ENCODE results near the gene OR2T8. TPM values are rescaled to one million over a fixed set of nuclear protein-coding genes. Genes with fewer than 3 reads are reported as not detected.

Gene OR2T8
- total RNA-seq, 4 donors from 2014 or later: not detected

DNA sequence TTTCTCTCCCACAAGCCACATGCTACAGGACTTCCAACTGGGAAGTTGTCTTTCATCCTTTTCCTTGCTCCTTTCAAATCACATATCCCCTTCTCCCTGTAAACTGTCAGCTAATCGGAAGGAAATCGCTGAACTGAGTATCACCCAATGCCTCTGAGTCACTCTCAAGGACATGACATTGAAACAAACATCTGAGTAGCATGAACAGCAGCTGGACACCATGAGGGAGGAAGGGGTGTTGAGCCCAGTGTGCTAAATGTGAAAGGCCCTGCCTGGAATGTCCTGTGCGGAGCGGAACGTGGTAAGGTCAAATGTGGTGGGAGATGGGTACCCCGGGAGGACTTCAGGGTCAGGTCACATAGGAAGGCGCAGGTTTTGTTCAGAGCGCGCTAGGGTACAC, 4.8 kb downstream of the OR2T8 start, which contains the start of gene OR2AJ1:
Gene OR2AJ1 (plus strand): TSS at position 22 of the 400 bp plus-strand sequence. CDS start 8,880 bp downstream, outside the sequence.
- WGBS, 2 donors (ENCODE audit: low coverage in 1 of 2): 83 to 90% methylated on average over 3 to 9 of the region's 9 CpGs

DNA sequence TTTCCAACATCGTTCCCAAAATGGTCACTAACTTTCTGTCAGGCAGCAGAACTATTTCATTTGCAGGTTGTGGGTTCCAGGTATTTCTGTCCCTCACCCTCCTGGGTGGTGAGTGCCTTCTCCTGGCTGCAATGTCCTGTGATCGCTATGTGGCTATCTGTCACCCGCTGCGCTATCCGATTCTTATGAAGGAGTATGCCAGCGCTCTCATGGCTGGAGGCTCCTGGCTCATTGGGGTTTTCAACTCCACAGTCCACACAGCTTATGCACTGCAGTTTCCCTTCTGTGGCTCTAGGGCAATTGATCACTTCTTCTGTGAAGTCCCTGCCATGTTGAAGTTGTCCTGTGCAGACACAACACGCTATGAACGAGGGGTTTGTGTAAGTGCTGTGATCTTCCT, 13.9 kb downstream of the OR2T8 start:
- H3K4me3 ChIP-seq: no peak overlapping the region
- H3K36me3 ChIP-seq: no peaks in the 10 kb centered on the region
- no peak overlapping the region for H3K27ac ChIP-seq
- 89 to 93% methylated on average over 3 to 8 of the region's 8 CpGs for whole genome bisulfite sequencing, 2 donors (ENCODE audit: low coverage in 1 of 2)
- H3K27me3 ChIP-seq: no peaks in the 10 kb centered on the region
- no peak for DNase-seq
- no peaks in the 10 kb centered on the region for H3K4me1 ChIP-seq
- H3K9me3 ChIP-seq: no peaks in the 10 kb centered on the region
- TF ChIP-seq POLR2A (IDR thresholded peaks at IDR 0.05): no peak
- TF ChIP-seq, protein P1, sequence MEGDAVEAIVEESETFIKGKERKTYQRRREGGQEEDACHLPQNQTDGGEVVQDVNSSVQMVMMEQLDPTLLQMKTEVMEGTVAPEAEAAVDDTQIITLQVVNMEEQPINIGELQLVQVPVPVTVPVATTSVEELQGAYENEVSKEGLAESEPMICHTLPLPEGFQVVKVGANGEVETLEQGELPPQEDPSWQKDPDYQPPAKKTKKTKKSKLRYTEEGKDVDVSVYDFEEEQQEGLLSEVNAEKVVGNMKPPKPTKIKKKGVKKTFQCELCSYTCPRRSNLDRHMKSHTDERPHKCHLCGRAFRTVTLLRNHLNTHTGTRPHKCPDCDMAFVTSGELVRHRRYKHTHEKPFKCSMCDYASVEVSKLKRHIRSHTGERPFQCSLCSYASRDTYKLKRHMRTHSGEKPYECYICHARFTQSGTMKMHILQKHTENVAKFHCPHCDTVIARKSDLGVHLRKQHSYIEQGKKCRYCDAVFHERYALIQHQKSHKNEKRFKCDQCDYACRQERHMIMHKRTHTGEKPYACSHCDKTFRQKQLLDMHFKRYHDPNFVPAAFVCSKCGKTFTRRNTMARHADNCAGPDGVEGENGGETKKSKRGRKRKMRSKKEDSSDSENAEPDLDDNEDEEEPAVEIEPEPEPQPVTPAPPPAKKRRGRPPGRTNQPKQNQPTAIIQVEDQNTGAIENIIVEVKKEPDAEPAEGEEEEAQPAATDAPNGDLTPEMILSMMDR (IDR thresholded peaks at IDR 0.05): no peak
- TF ChIP-seq POLR2AphosphoS5 (IDR thresholded peaks at IDR 0.05): no peak
- TF ChIP-seq EP300 (IDR thresholded peaks at IDR 0.05; ENCODE audit: low read depth): no peak
- in situ Hi-C loops (cut with MboI; ENCODE audit: low pct_ligation_motif_present in 1 of 4, low pct_unique_long_range_greater_than_20kb in 1 of 4, low sequenced_read_pairs in 3 of 4): no loop called here
- intact Hi-C loops (cut with DNase I; ENCODE audit: low total_unique reads): no loop called here

More for the DNA sequence above, 4.8 kb downstream of the OR2T8 start, which contains the start of gene OR2AJ1:
- H3K36me3 ChIP-seq: no peaks in the 10 kb centered on the region
- TF ChIP-seq EP300 (IDR thresholded peaks at IDR 0.05; ENCODE audit: low read depth): no peak
- TF ChIP-seq, protein P1 (IDR thresholded peaks at IDR 0.05): no peak
- TF ChIP-seq POLR2A (IDR thresholded peaks at IDR 0.05): no peak
- TF ChIP-seq POLR2AphosphoS5 (IDR thresholded peaks at IDR 0.05): no peak
- intact Hi-C loops (cut with DNase I; ENCODE audit: low total_unique reads) (no loop called here), in situ Hi-C loops (cut with MboI; ENCODE audit: low pct_ligation_motif_present in 1 of 4, low pct_unique_long_range_greater_than_20kb in 1 of 4, low sequenced_read_pairs in 3 of 4) (no loop called here)
- no peaks in the 10 kb centered on the region for H3K27me3 ChIP-seq
- H3K9me3 ChIP-seq: no peaks in the 10 kb centered on the region
- H3K27ac ChIP-seq: no peak within 1 kb of the TSS
- DNase-seq: no peak
- H3K4me3 ChIP-seq: no peak within 1 kb of the TSS
- no peaks in the 10 kb centered on the region for H3K4me1 ChIP-seq

DNA sequence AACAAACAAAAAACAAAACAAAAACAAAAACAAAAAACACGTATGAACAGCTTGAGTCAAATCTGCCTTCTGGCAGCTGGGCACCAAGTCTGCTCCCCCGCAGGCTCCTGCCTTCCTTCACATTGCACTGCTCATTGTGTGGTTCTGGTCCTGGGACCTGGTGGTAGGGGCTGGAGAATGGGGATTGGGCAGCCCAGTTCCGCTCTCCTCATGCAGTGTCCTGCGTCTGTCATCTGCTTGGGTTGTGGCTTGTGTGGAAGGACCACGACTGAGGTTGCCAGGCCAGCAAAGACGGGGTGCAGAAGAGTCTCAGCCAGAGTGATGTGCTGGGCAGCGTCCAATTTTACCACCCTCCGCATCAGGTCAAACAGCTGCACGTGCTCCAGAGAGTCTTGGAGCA, 15.7 kb downstream of the OR2T8 start:
- DNase-seq: no peak
- H3K27ac ChIP-seq: no peak overlapping the region
- no peaks in the 10 kb centered on the region for H3K36me3 ChIP-seq
- WGBS, 2 donors (ENCODE audit: low coverage in 1 of 2): 80 to 91% methylated on average over 1 to 9 of the region's 9 CpGs
- no peaks in the 10 kb centered on the region for H3K4me1 ChIP-seq
- intact Hi-C loops (cut with DNase I; ENCODE audit: low total_unique reads) (no loop called here), in situ Hi-C loops (cut with MboI; ENCODE audit: low pct_ligation_motif_present in 1 of 4, low pct_unique_long_range_greater_than_20kb in 1 of 4, low sequenced_read_pairs in 3 of 4) (no loop called here)
- H3K27me3 ChIP-seq: no peaks in the 10 kb centered on the region
- no peak for TF ChIP-seq POLR2AphosphoS5 (IDR thresholded peaks at IDR 0.05)
- no peak for TF ChIP-seq POLR2A (IDR thresholded peaks at IDR 0.05)
- TF ChIP-seq, protein P1 (IDR thresholded peaks at IDR 0.05): no peak
- no peak for TF ChIP-seq EP300 (IDR thresholded peaks at IDR 0.05; ENCODE audit: low read depth)
- no peaks in the 10 kb centered on the region for H3K9me3 ChIP-seq
- no peak overlapping the region for H3K4me3 ChIP-seq

DNA sequence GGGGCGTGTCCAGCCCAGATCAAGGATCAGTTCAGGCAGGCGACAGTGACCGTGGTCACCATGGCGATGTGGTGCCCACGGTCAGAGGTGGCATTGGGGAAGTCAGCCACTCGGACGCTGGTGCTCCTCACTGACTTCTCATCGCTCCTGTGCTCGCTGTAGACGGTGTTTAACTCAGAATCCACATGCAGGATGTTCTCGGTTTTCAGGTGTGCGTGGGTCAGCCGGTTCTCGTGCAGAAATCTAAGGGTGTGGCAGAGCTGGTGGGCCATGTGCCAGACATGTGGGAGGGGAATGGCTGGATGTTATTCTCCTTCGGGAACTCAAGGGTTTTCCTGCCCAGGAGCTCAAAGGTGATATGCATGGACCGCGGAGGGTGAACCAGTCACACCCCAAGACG, 16.4 kb downstream of the OR2T8 start:
- H3K4me3 ChIP-seq: no peak overlapping the region
- DNase-seq: no peak
- no peak overlapping the region for H3K27ac ChIP-seq
- H3K36me3 ChIP-seq: no peaks in the 10 kb centered on the region
- 91 to 100% methylated on average over 3 to 18 of the region's 18 CpGs for WGBS, 2 donors (ENCODE audit: low coverage in 1 of 2)
- no peaks in the 10 kb centered on the region for H3K4me1 ChIP-seq
- in situ Hi-C loops (cut with MboI; ENCODE audit: low pct_ligation_motif_present in 1 of 4, low pct_unique_long_range_greater_than_20kb in 1 of 4, low sequenced_read_pairs in 3 of 4): no loop called here
- TF ChIP-seq POLR2AphosphoS5 (IDR thresholded peaks at IDR 0.05) (no peak), EP300 (IDR thresholded peaks at IDR 0.05; ENCODE audit: low read depth) (no peak), POLR2A (IDR thresholded peaks at IDR 0.05) (no peak)
- TF ChIP-seq, protein P1 (IDR thresholded peaks at IDR 0.05): no peak
- H3K27me3 ChIP-seq: no peaks in the 10 kb centered on the region
- intact Hi-C loops (cut with DNase I; ENCODE audit: low total_unique reads): no loop called here
- no peaks in the 10 kb centered on the region for H3K9me3 ChIP-seq

All from transverse colon (tissue), 4 donors.